K562 (cell line): ENCODE results near the gene EXOC3L2. TPM values are rescaled to one million over a fixed set of nuclear protein-coding genes. Genes with fewer than 3 reads are reported as not detected.

ENCODE experiments used
- ARID2 ChIP-seq: fragments of 450-650 bp; IDR thresholded peaks from 2 replicates; pipeline ENCODE4 v1.6.1; 2017; ENCODE audit warnings: antibody characterized with exemption, mild to moderate bottlenecking
- CBX3 ChIP-seq, 2 experiments: IDR thresholded peaks; 1 replicate in 1 of 2; 2 replicates in 1 of 2; pipeline ENCODE4 v1.6.1; 2012; ENCODE audit warnings: inconsistent platforms in 2 of 2, low read length in 2 of 2, borderline replicate concordance in 1 of 2, control low read depth in 1 of 2
- CBX5 ChIP-seq: IDR thresholded peaks from 2 replicates; pipeline ENCODE4 v1.6.1; 2014; ENCODE audit warnings: low read depth, borderline replicate concordance
- CREM ChIP-seq: IDR thresholded peaks from 2 replicates; pipeline ENCODE4 v1.6.1; 2014; ENCODE audit warnings: antibody characterized with exemption, low read depth
- EGR1 ChIP-seq: fragments of 450-650 bp; conservative IDR thresholded peaks from 2 replicates; pipeline ENCODE4 v1.6.1; 2017; ENCODE audit warnings: mild to moderate bottlenecking
- EP300 ChIP-seq: IDR thresholded peaks from 2 replicates; pipeline ENCODE4 v1.6.1; 2012; ENCODE audit warnings: low read length, improper control_type of control experiment
- JUNB ChIP-seq: fragments of 450-650 bp; formaldehyde crosslinking; conservative IDR thresholded peaks from 2 replicates; pipeline ENCODE4 v1.4.0; 2020; ENCODE audit warnings: mild to moderate bottlenecking
- KDM2B ChIP-seq: fragments of 250-450 bp; sonication (Bioruptor Pico); IDR thresholded peaks from 2 replicates; pipeline ENCODE4 v1.8.0; 2021; ENCODE audit warnings: mild to moderate bottlenecking, moderate library complexity
- KDM5B ChIP-seq: fragments of 200-600 bp; sonication (generic); IDR thresholded peaks from 2 replicates; pipeline ENCODE4 v1.6.1; 2012; ENCODE audit warnings: low read depth, mild to moderate bottlenecking, moderate library complexity, low read length, control low read depth, inconsistent platforms; ENCODE audit not compliant: insufficient replicate concordance
- LEF1 ChIP-seq: fragments of 450-650 bp; IDR thresholded peaks from 2 replicates; pipeline ENCODE4 v1.6.1; 2016; ENCODE audit warnings: mild to moderate bottlenecking
- MTA1 ChIP-seq: fragments of 450-650 bp; IDR thresholded peaks from 2 replicates; pipeline ENCODE4 v1.6.1; 2017; ENCODE audit warnings: borderline replicate concordance
- NRF1 ChIP-seq, 2 experiments: fragments of 450-650 bp; IDR thresholded peaks in 1 of 2; conservative IDR thresholded peaks in 1 of 2; 2 replicates each; pipeline ENCODE4 v1.6.1; 2014; ENCODE audit warnings: mild to moderate bottlenecking in 2 of 2
- PML ChIP-seq: IDR thresholded peaks from 2 replicates; pipeline ENCODE4 v1.6.1; 2012; ENCODE audit warnings: low read length, inconsistent platforms
- POLR3A ChIP-seq: IDR thresholded peaks from 2 replicates; pipeline ENCODE4 v1.6.1; 2011; ENCODE audit warnings: borderline replicate concordance, mild to moderate bottlenecking, moderate library complexity; ENCODE audit not compliant: insufficient read length, insufficient read depth; ENCODE audit errors: extremely low read depth
- SMARCA5 ChIP-seq: fragments of 450-650 bp; IDR thresholded peaks from 2 replicates; pipeline ENCODE4 v1.6.1; 2016
- SMARCB1 ChIP-seq: IDR thresholded peaks from 2 replicates; pipeline ENCODE4 v1.6.1; 2011; ENCODE audit warnings: improper control_type of control experiment, low read depth; ENCODE audit not compliant: insufficient read length
- SUPT5H ChIP-seq: fragments of 450-650 bp; IDR thresholded peaks from 2 replicates; pipeline ENCODE4 v1.6.1; 2016
- ZNF197 ChIP-seq: fragments of 200-800 bp; sonication (Bioruptor generic); IDR thresholded peaks from 2 replicates; pipeline ENCODE4 v1.6.1; 2016; ENCODE audit warnings: low read depth, missing genetic modification characterization, missing compliant biosample characterization
- ZNF354B ChIP-seq: fragments of 250-450 bp; sonication (Bioruptor Pico); IDR thresholded peaks from 2 replicates; pipeline ENCODE4 v1.4.0; 2020
- polyA plus RNA-seq, 8 experiments: library from polyadenylated mRNA; depleted of rRNA in 4 of 8; stranded (reverse) in 5 of 8; unstranded in 3 of 8; fragments of >200 nt; fragmentation: Nextera tagmentation in 2 of 8; fragmentation: Illumina TruSeq in 1 of 8; extraction: Ambion mirVana in 2 of 8; extraction: Trizol in 1 of 8; gene quantifications; 2 replicates each; pipeline versions ENCODE4 v1.2.1 to v1.2.3, GENCODE V29; 2011 to 2014; ENCODE audit warnings: inconsistent platforms in 1 of 8, missing spikeins in 1 of 8
- total RNA-seq, 7 experiments: library from RNA; depleted of rRNA in 6 of 7; stranded (reverse); fragments of >200 nt in 6 of 7; fragmentation: Illumina TruSeq in 2 of 7; extraction: Trizol in 2 of 7; gene quantifications; 2 replicates each; pipeline versions ENCODE4 v1.2.1 to v1.2.3, GENCODE V29; 2011 to 2021; ENCODE audit warnings: low replicate concordance in 1 of 7
- TF ChIP-seq, protein P1 (sequence below): fragments of 250-450 bp; sonication (Bioruptor Pico); IDR thresholded peaks from 2 replicates; pipeline ENCODE4 v1.8.0; 2022; ENCODE audit warnings: inconsistent platforms, mild to moderate bottlenecking, moderate library complexity, borderline replicate concordance
- TF ChIP-seq, protein P2 (sequence below): fragments of 200-800 bp; sonication (Bioruptor generic); IDR thresholded peaks from 2 replicates; pipeline ENCODE4 v1.6.1; 2017; ENCODE audit warnings: missing genetic modification characterization, missing compliant biosample characterization

EXOC3L2 gene
- total and polyA plus RNA-seq, 9 of the 15 experiments (the other 6 are each of a cell fraction or from before 2014, with no cell fraction given) = 0.31 to 19.0 (median 2.4) TPM

DNA sequence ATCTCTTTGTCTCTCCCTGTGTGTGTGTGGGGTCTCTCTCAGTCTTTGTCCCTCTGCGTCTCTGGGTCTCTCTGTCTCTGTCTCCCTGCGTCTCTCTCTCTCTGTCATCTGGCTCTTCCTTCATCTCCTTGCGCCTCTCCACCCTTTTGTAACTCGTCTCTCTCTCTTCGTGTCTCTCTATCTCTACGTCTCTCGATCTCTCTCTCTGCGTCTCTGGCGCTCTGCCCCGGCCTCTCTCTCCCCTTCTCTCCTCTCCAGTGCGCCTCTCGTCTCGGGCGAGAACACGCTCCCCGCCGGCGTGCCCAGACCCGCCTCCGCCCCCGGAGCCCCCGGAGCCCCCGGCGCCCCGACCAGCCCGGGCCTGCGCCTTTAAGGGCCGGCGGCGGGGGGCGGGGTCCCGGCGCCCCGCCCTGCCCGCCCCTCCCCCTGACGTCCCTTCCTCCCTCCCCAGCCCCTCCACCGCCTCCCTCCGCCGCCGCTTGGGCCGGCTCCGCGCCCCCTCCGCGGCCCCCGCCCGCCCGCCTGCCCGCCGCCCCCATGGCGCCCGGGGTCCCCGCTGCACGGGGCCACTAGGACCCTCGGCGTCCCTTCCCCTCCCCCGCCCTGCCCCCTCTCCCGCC is 5.7 kb upstream of the EXOC3L2 start, which contains the start of gene MARK4 (continued):
- TF ChIP-seq KDM5B (peak; percentile 78), EP300 (no peak), CREM (0 out of 2 replicates have a peak, but pooled peaks have one; percentile 2), POLR3A (no peak), KDM2B (no peak), CBX3 (IDR thresholded peaks at IDR 0.05; ENCODE audit: borderline replicate concordance in 1 of 2, low read length in 2 of 2) (no peak), MTA1 (peak; percentile 58; the same call in 1 of the 2 replicates), CBX5 (no peak), PML (no peak), SUPT5H (peak; percentile 52; the same call in 1 of the 2 replicates), ZNF354B (CRISPR knock-in tag) (no peak), JUNB (CRISPR knock-in tag) (no peak), SMARCA5 (no peak), LEF1 (no peak), NRF1 (conservative IDR thresholded peaks at IDR 0.05 in 1 of 2, IDR thresholded peaks at IDR 0.05 in 1 of 2) (no peak), ZNF197 (no peak), ARID2 (no peak), EGR1 (peak; percentile 30; the same call in 1 of the 2 replicates), SMARCB1 (no peak)
- TF ChIP-seq, protein P1, sequence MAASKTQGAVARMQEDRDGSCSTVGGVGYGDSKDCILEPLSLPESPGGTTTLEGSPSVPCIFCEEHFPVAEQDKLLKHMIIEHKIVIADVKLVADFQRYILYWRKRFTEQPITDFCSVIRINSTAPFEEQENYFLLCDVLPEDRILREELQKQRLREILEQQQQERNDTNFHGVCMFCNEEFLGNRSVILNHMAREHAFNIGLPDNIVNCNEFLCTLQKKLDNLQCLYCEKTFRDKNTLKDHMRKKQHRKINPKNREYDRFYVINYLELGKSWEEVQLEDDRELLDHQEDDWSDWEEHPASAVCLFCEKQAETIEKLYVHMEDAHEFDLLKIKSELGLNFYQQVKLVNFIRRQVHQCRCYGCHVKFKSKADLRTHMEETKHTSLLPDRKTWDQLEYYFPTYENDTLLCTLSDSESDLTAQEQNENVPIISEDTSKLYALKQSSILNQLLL = no peak
- TF ChIP-seq, protein P2, sequence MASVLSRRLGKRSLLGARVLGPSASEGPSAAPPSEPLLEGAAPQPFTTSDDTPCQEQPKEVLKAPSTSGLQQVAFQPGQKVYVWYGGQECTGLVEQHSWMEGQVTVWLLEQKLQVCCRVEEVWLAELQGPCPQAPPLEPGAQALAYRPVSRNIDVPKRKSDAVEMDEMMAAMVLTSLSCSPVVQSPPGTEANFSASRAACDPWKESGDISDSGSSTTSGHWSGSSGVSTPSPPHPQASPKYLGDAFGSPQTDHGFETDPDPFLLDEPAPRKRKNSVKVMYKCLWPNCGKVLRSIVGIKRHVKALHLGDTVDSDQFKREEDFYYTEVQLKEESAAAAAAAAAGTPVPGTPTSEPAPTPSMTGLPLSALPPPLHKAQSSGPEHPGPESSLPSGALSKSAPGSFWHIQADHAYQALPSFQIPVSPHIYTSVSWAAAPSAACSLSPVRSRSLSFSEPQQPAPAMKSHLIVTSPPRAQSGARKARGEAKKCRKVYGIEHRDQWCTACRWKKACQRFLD (CRISPR knock-in tag) = no peak
